Measurements from ENCODE around the gene SRBD1. TPM values are rescaled to one million over a fixed set of nuclear protein-coding genes. Genes with fewer than 3 reads are reported as not detected.

The SRBD1 gene
- total RNA-seq, 1 donor from 2014 or later = 19.3 TPM

- Mint-ChIP-seq H3K9me3 (no peaks in the 10 kb centered on the region), H3K4me1 (ENCODE audit: unreplicated experiment) (no peaks in the 10 kb centered on the region)
Observed at GRCh38 chr2:45532181-45532580, 78.9 kb downstream of the SRBD1 start.

GRCh38 chr2:45524016-45524415 is 87.1 kb downstream of the SRBD1 start:
- Mint-ChIP-seq H3K27ac (no peak overlapping the region), H3K36me3 (peaks cover 12% of the 10 kb centered on the region), H3K9me3 (no peaks in the 10 kb centered on the region), H3K4me3 (no peak overlapping the region), H3K4me1 (ENCODE audit: unreplicated experiment) (no peaks in the 10 kb centered on the region), H3K27me3 (no peaks in the 10 kb centered on the region)
- no peak for DNase-seq (ENCODE audit: extremely low spot score, unreplicated experiment)
- TF ChIP-seq CTCF (conservative IDR thresholded peaks at IDR 0.05) = no peak

More at GRCh38 chr2:45532181-45532580, 78.9 kb downstream of the SRBD1 start:
- no peak for TF ChIP-seq CTCF (conservative IDR thresholded peaks at IDR 0.05)
- H3K27me3 Mint-ChIP-seq = no peaks in the 10 kb centered on the region
- no peak overlapping the region for H3K27ac Mint-ChIP-seq
- peaks cover 3% of the 10 kb centered on the region for H3K36me3 Mint-ChIP-seq
- no peak for DNase-seq (ENCODE audit: extremely low spot score, unreplicated experiment)
- H3K4me3 Mint-ChIP-seq = no peak overlapping the region

- Mint-ChIP-seq H3K36me3 (peaks cover 7% of the 10 kb centered on the region), H3K4me3 (no peak overlapping the region), H3K4me1 (ENCODE audit: unreplicated experiment) (peaks cover 4% of the 10 kb centered on the region), H3K9me3 (no peaks in the 10 kb centered on the region), H3K27me3 (no peaks in the 10 kb centered on the region), H3K27ac (no peak overlapping the region)
- no peak for TF ChIP-seq CTCF (conservative IDR thresholded peaks at IDR 0.05)
- no peak for DNase-seq (ENCODE audit: extremely low spot score, unreplicated experiment)
Observed at GRCh38 chr2:45518546-45518945, 92.5 kb downstream of the SRBD1 start.

- DNase-seq (ENCODE audit: extremely low spot score, unreplicated experiment) = no peak
- no peaks in the 10 kb centered on the region for H3K27me3 Mint-ChIP-seq
- H3K4me1 Mint-ChIP-seq (ENCODE audit: unreplicated experiment) = no peaks in the 10 kb centered on the region
- H3K27ac Mint-ChIP-seq = no peak overlapping the region
- TF ChIP-seq CTCF (conservative IDR thresholded peaks at IDR 0.05) = no peak
- no peaks in the 10 kb centered on the region for H3K9me3 Mint-ChIP-seq
- H3K4me3 Mint-ChIP-seq = no peak overlapping the region
- no peaks in the 10 kb centered on the region for H3K36me3 Mint-ChIP-seq
Observed at GRCh38 chr2:45510701-45511420, 100.2 kb downstream of the SRBD1 start.

GRCh38 chr2:45506756-45507155 is 104.3 kb downstream of the SRBD1 start:
- Mint-ChIP-seq H3K9me3 (no peaks in the 10 kb centered on the region), H3K4me3 (no peak overlapping the region), H3K36me3 (no peaks in the 10 kb centered on the region), H3K4me1 (ENCODE audit: unreplicated experiment) (no peaks in the 10 kb centered on the region), H3K27me3 (no peaks in the 10 kb centered on the region), H3K27ac (no peak overlapping the region)
- DNase-seq (ENCODE audit: extremely low spot score, unreplicated experiment) = no peak
- TF ChIP-seq CTCF (conservative IDR thresholded peaks at IDR 0.05) = no peak
